Right hindlimb (tissue), 1 donor: ENCODE data around the gene DHRS9.
"Not testable (repeated sequence)": the region's sequence is repeated elsewhere in the genome, so short reads cannot be mapped to it uniquely, and the experiment has no call there.

ENCODE experiments used
- DNase-seq: peaks from one replicate; pipeline ENCODE4 v3.0.0-alpha.2; 2018

The DHRS9 gene

GRCh38 chr2:169069341-169069740 lies at the start of gene DHRS9:
Gene DHRS9 (plus strand): TSS chr2:169069563. CDS start chr2:169081582, 12,019 bp downstream.
- no peak for DNase-seq

- DNase-seq, result no peak
Measured at GRCh38 chr2:169023161-169023560, 46.2 kb upstream of the DHRS9 start.

GRCh38 chr2:169026056-169026455 lies 43.3 kb upstream of the DHRS9 start:
- no peak for DNase-seq

- no peak for DNase-seq
Measured at GRCh38 chr2:169027234-169027633, 42.1 kb upstream of the DHRS9 start.

- DNase-seq, result no peak
Measured at GRCh38 chr2:169029341-169029740, 40.0 kb upstream of the DHRS9 start.

- DNase-seq, result no peak
Measured at GRCh38 chr2:169031202-169031601, 38.2 kb upstream of the DHRS9 start, which contains the start of gene ABCB11. Gene ABCB11 (minus strand): TSS chr2:169031324. CDS start chr2:169018125, 13,199 bp downstream.

- DNase-seq, result no peak
Measured at GRCh38 chr2:169034256-169034655, 35.1 kb upstream of the DHRS9 start.

- no peak for DNase-seq
Measured at GRCh38 chr2:169034984-169035544, 34.3 kb upstream of the DHRS9 start.

GRCh38 chr2:169035887-169036286 lies 33.5 kb upstream of the DHRS9 start:
- no peak for DNase-seq

- DNase-seq, result no peak
Measured at GRCh38 chr2:169036736-169037440, 32.5 kb upstream of the DHRS9 start.

GRCh38 chr2:169038338-169038757 lies 31.0 kb upstream of the DHRS9 start:
- DNase-seq, result no peak

GRCh38 chr2:169039702-169040101 lies 29.7 kb upstream of the DHRS9 start:
- no peak for DNase-seq

- no peak for DNase-seq
Measured at GRCh38 chr2:169041594-169041993, 27.8 kb upstream of the DHRS9 start.

- no peak for DNase-seq
Measured at GRCh38 chr2:169042856-169043255, 26.5 kb upstream of the DHRS9 start.

GRCh38 chr2:169046440-169047151 lies 22.8 kb upstream of the DHRS9 start:
- no peak for DNase-seq

GRCh38 chr2:169047256-169048250 lies 21.8 kb upstream of the DHRS9 start:
- DNase-seq, result no peak

- DNase-seq, result no peak
Measured at GRCh38 chr2:169049142-169049541, 20.2 kb upstream of the DHRS9 start.

- no peak for DNase-seq
Measured at GRCh38 chr2:169050476-169051240, 18.7 kb upstream of the DHRS9 start.

- DNase-seq, result not testable (repeated sequence)
Measured at GRCh38 chr2:169054575-169054974, 14.8 kb upstream of the DHRS9 start.

- DNase-seq, result not testable (repeated sequence)
Measured at GRCh38 chr2:169064199-169064598, 5.2 kb upstream of the DHRS9 start.

- DNase-seq, result no peak
Measured at GRCh38 chr2:169065422-169065821, 3.9 kb upstream of the DHRS9 start.
